Measurements from ENCODE around the gene VEPH1. TPM values are rescaled to one million over a fixed set of nuclear protein-coding genes. Genes with fewer than 3 reads are reported as not detected.

The VEPH1 gene
- total RNA-seq, 1 donor from 2014 or later = not detected

- Mint-ChIP-seq H3K4me3 (no peak overlapping the region), H3K27ac (no peak overlapping the region), H3K27me3 (ENCODE audit: insufficient read depth) (peaks cover 12% of the 10 kb centered on the region), H3K4me1 (ENCODE audit: low read depth) (no peaks in the 10 kb centered on the region), H3K9me3 (no peaks in the 10 kb centered on the region), H3K36me3 (ENCODE audit: low read depth) (no peaks in the 10 kb centered on the region)
- intact Hi-C loops (cut with micrococcal nuclease) = no loop called here
- no peak for DNase-seq (ENCODE audit: low spot score)
These were observed 74.4 kb downstream of the VEPH1 start for GRCh38 chr3:157428853-157429252.

- Mint-ChIP-seq H3K9me3 (no peaks in the 10 kb centered on the region), H3K4me3 (no peak overlapping the region), H3K36me3 (ENCODE audit: low read depth) (no peaks in the 10 kb centered on the region), H3K4me1 (ENCODE audit: low read depth) (no peaks in the 10 kb centered on the region), H3K27me3 (ENCODE audit: insufficient read depth) (peaks cover 5% of the 10 kb centered on the region), H3K27ac (no peak overlapping the region)
- DNase-seq (ENCODE audit: low spot score) = no peak
- intact Hi-C loops (cut with micrococcal nuclease) = no loop called here
These were observed 75.3 kb downstream of the VEPH1 start for GRCh38 chr3:157427901-157428300.

- DNase-seq (ENCODE audit: low spot score) = no peak
- Mint-ChIP-seq H3K9me3 (no peaks in the 10 kb centered on the region), H3K27ac (no peak overlapping the region), H3K4me1 (ENCODE audit: low read depth) (no peaks in the 10 kb centered on the region), H3K27me3 (ENCODE audit: insufficient read depth) (peaks cover 2% of the 10 kb centered on the region), H3K36me3 (ENCODE audit: low read depth) (no peaks in the 10 kb centered on the region), H3K4me3 (no peak overlapping the region)
- intact Hi-C loops (cut with micrococcal nuclease) = no loop called here
These were observed 79.9 kb downstream of the VEPH1 start for GRCh38 chr3:157423337-157423736.

GRCh38 chr3:157420606-157421130 lies 82.5 kb downstream of the VEPH1 start:
- H3K4me1 Mint-ChIP-seq (ENCODE audit: low read depth) = no peaks in the 10 kb centered on the region
- H3K4me3 Mint-ChIP-seq = no peak overlapping the region
- H3K27ac Mint-ChIP-seq = no peak overlapping the region
- DNase-seq (ENCODE audit: low spot score) = no peak
- intact Hi-C loops (cut with micrococcal nuclease) = no loop called here
- no peaks in the 10 kb centered on the region for H3K9me3 Mint-ChIP-seq
- no peaks in the 10 kb centered on the region for H3K36me3 Mint-ChIP-seq (ENCODE audit: low read depth)
- peaks cover 10% of the 10 kb centered on the region for H3K27me3 Mint-ChIP-seq (ENCODE audit: insufficient read depth)

GRCh38 chr3:157418104-157418503 lies 85.1 kb downstream of the VEPH1 start:
- intact Hi-C loops (cut with micrococcal nuclease) = no loop called here
- no peaks in the 10 kb centered on the region for H3K36me3 Mint-ChIP-seq (ENCODE audit: low read depth)
- no peak overlapping the region for H3K4me3 Mint-ChIP-seq
- peaks cover 13% of the 10 kb centered on the region for H3K27me3 Mint-ChIP-seq (ENCODE audit: insufficient read depth)
- no peaks in the 10 kb centered on the region for H3K9me3 Mint-ChIP-seq
- DNase-seq (ENCODE audit: low spot score) = no peak
- H3K27ac Mint-ChIP-seq = no peak overlapping the region
- H3K4me1 Mint-ChIP-seq (ENCODE audit: low read depth) = no peaks in the 10 kb centered on the region

- Mint-ChIP-seq H3K27ac (no peak overlapping the region), H3K4me3 (no peak overlapping the region), H3K36me3 (ENCODE audit: low read depth) (no peaks in the 10 kb centered on the region), H3K9me3 (no peaks in the 10 kb centered on the region), H3K4me1 (ENCODE audit: low read depth) (no peaks in the 10 kb centered on the region), H3K27me3 (ENCODE audit: insufficient read depth) (peaks cover 11% of the 10 kb centered on the region)
- intact Hi-C loops (cut with micrococcal nuclease) = no loop called here
- DNase-seq (ENCODE audit: low spot score) = no peak
These were observed 86.0 kb downstream of the VEPH1 start for GRCh38 chr3:157417247-157417646.

GRCh38 chr3:157416347-157417087 lies 86.7 kb downstream of the VEPH1 start:
- Mint-ChIP-seq H3K36me3 (ENCODE audit: low read depth) (no peaks in the 10 kb centered on the region), H3K9me3 (no peaks in the 10 kb centered on the region), H3K4me3 (no peak overlapping the region), H3K27me3 (ENCODE audit: insufficient read depth) (peaks cover 11% of the 10 kb centered on the region), H3K27ac (no peak overlapping the region), H3K4me1 (ENCODE audit: low read depth) (no peaks in the 10 kb centered on the region)
- intact Hi-C loops (cut with micrococcal nuclease) = no loop called here
- DNase-seq (ENCODE audit: low spot score) = no peak

GRCh38 chr3:157414861-157415260 lies 88.4 kb downstream of the VEPH1 start:
- H3K4me1 Mint-ChIP-seq (ENCODE audit: low read depth) = no peaks in the 10 kb centered on the region
- intact Hi-C loops (cut with micrococcal nuclease) = no loop called here
- H3K27ac Mint-ChIP-seq = no peak overlapping the region
- H3K4me3 Mint-ChIP-seq = no peak overlapping the region
- DNase-seq (ENCODE audit: low spot score) = no peak
- peaks cover 11% of the 10 kb centered on the region for H3K27me3 Mint-ChIP-seq (ENCODE audit: insufficient read depth)
- no peaks in the 10 kb centered on the region for H3K36me3 Mint-ChIP-seq (ENCODE audit: low read depth)
- no peaks in the 10 kb centered on the region for H3K9me3 Mint-ChIP-seq

- H3K27ac Mint-ChIP-seq = no peak overlapping the region
- no peak overlapping the region for H3K4me3 Mint-ChIP-seq
- no peak for DNase-seq (ENCODE audit: low spot score)
These were observed 90.8 kb downstream of the VEPH1 start for GRCh38 chr3:157412323-157412855.

GRCh38 chr3:157410945-157411344 lies 92.3 kb downstream of the VEPH1 start:
- H3K4me3 Mint-ChIP-seq = no peak overlapping the region
- no peak for DNase-seq (ENCODE audit: low spot score)
- no peaks in the 10 kb centered on the region for H3K36me3 Mint-ChIP-seq (ENCODE audit: low read depth)
- no peak overlapping the region for H3K27ac Mint-ChIP-seq
- peaks cover 7% of the 10 kb centered on the region for H3K27me3 Mint-ChIP-seq (ENCODE audit: insufficient read depth)
- H3K9me3 Mint-ChIP-seq = no peaks in the 10 kb centered on the region
- intact Hi-C loops (cut with micrococcal nuclease) = no loop called here
- H3K4me1 Mint-ChIP-seq (ENCODE audit: low read depth) = no peaks in the 10 kb centered on the region

More at GRCh38 chr3:157412323-157412855, 90.8 kb downstream of the VEPH1 start:
- Mint-ChIP-seq H3K36me3 (ENCODE audit: low read depth) (no peaks in the 10 kb centered on the region), H3K27me3 (ENCODE audit: insufficient read depth) (peaks cover 11% of the 10 kb centered on the region), H3K4me1 (ENCODE audit: low read depth) (no peaks in the 10 kb centered on the region), H3K9me3 (no peaks in the 10 kb centered on the region)
- intact Hi-C loops (cut with micrococcal nuclease) = no loop called here

- Mint-ChIP-seq H3K4me3 (no peak overlapping the region), H3K36me3 (ENCODE audit: low read depth) (no peaks in the 10 kb centered on the region), H3K4me1 (ENCODE audit: low read depth) (no peaks in the 10 kb centered on the region), H3K27me3 (ENCODE audit: insufficient read depth) (no peaks in the 10 kb centered on the region), H3K27ac (no peak overlapping the region), H3K9me3 (no peaks in the 10 kb centered on the region)
- DNase-seq (ENCODE audit: low spot score) = no peak
- intact Hi-C loops (cut with micrococcal nuclease) = no loop called here
These were observed 93.7 kb downstream of the VEPH1 start for GRCh38 chr3:157409516-157409915.

GRCh38 chr3:157408499-157409149 lies 94.6 kb downstream of the VEPH1 start:
- Mint-ChIP-seq H3K9me3 (no peaks in the 10 kb centered on the region), H3K27ac (no peak overlapping the region), H3K36me3 (ENCODE audit: low read depth) (no peaks in the 10 kb centered on the region), H3K4me1 (ENCODE audit: low read depth) (no peaks in the 10 kb centered on the region), H3K27me3 (ENCODE audit: insufficient read depth) (no peaks in the 10 kb centered on the region), H3K4me3 (no peak overlapping the region)
- intact Hi-C loops (cut with micrococcal nuclease) = no loop called here
- DNase-seq (ENCODE audit: low spot score) = no peak

- H3K4me3 Mint-ChIP-seq = no peak overlapping the region
- no peak overlapping the region for H3K27ac Mint-ChIP-seq
- intact Hi-C loops (cut with micrococcal nuclease) = no loop called here
- H3K27me3 Mint-ChIP-seq (ENCODE audit: insufficient read depth) = no peaks in the 10 kb centered on the region
- no peaks in the 10 kb centered on the region for H3K9me3 Mint-ChIP-seq
- no peak for DNase-seq (ENCODE audit: low spot score)
- H3K36me3 Mint-ChIP-seq (ENCODE audit: low read depth) = no peaks in the 10 kb centered on the region
- no peaks in the 10 kb centered on the region for H3K4me1 Mint-ChIP-seq (ENCODE audit: low read depth)
These were observed 95.4 kb downstream of the VEPH1 start for GRCh38 chr3:157407769-157408168.
